OCI-LY1 (cell line): ENCODE results near the gene SPATA18.

Source experiments
- H2AFZ ChIP-seq: fragments of 200-600 bp; sonication (generic), shearing (Covaris generic); 2 replicates; pipeline ENCODE4 v1.6.0; 2014; ENCODE audit warnings: antibody characterized with exemption, mild to moderate bottlenecking, low read length
- H3F3A ChIP-seq: fragments of 200-600 bp; sonication (generic), shearing (Covaris generic); 2 replicates; pipeline ENCODE4 v1.6.0; 2014; ENCODE audit warnings: mild to moderate bottlenecking, antibody characterized with exemption, low read length, moderate library complexity; ENCODE audit not compliant: insufficient read depth
- H3K27ac ChIP-seq: fragments of 200-600 bp; sonication (generic); 2 replicates; pipeline ENCODE4 v1.5.1; 2014; ENCODE audit warnings: low read length, mixed run types, mild to moderate bottlenecking, low read depth; ENCODE audit not compliant: poor library complexity, severe bottlenecking
- H3K27me3 ChIP-seq: fragments of 200-600 bp; sonication (generic); 2 replicates; pipeline ENCODE4 v1.6.0; 2014; ENCODE audit warnings: antibody characterized with exemption, mild to moderate bottlenecking, low read length, moderate library complexity; ENCODE audit not compliant: insufficient read depth
- H3K36me3 ChIP-seq: fragments of 200-600 bp; sonication (generic); 2 replicates; pipeline ENCODE4 v1.6.1; 2014; ENCODE audit warnings: mild to moderate bottlenecking, antibody characterized with exemption, low read length, moderate library complexity, mixed read lengths; ENCODE audit not compliant: insufficient read depth
- H3K4me1 ChIP-seq: fragments of 200-600 bp; sonication (generic); 2 replicates; pipeline ENCODE4 v1.5.1; 2014; ENCODE audit warnings: mild to moderate bottlenecking, low read length, moderate library complexity; ENCODE audit not compliant: insufficient read depth, severe bottlenecking
- H3K4me2 ChIP-seq: fragments of 200-600 bp; sonication (generic), shearing (Covaris generic); 2 replicates; pipeline ENCODE4 v1.6.1; 2014; ENCODE audit warnings: low read length
- H3K4me3 ChIP-seq: fragments of 200-600 bp; sonication (generic); 2 replicates; pipeline ENCODE4 v1.5.1; 2014; ENCODE audit warnings: low read length, low read depth, mild to moderate bottlenecking, mixed read lengths; ENCODE audit not compliant: poor library complexity, severe bottlenecking
- H3K79me2 ChIP-seq: fragments of 200-600 bp; shearing (Covaris generic); 2 replicates; pipeline ENCODE4 v1.6.1; 2016; ENCODE audit warnings: mixed run types, low read length, mixed read lengths; ENCODE audit not compliant: insufficient read depth
- H3K9ac ChIP-seq: fragments of 200-600 bp; sonication (generic), shearing (Covaris generic); 2 replicates; pipeline ENCODE4 v1.6.1; 2014; ENCODE audit warnings: mild to moderate bottlenecking, low read length, mixed read lengths
- H3K9me2 ChIP-seq: fragments of 200-600 bp; sonication (generic), shearing (Covaris generic); 2 replicates; pipeline ENCODE4 v1.6.1; 2014; ENCODE audit warnings: low read depth, mild to moderate bottlenecking, low read length, mixed read lengths
- H3K9me3 ChIP-seq: fragments of 200-600 bp; shearing (Covaris generic); 2 replicates; pipeline ENCODE4 v1.6.1; 2014; ENCODE audit warnings: low read length, mixed read lengths
- H4K20me1 ChIP-seq: fragments of 200-600 bp; sonication (generic), shearing (Covaris generic); 2 replicates; pipeline ENCODE4 v1.6.0; 2016; ENCODE audit warnings: mild to moderate bottlenecking, low read length; ENCODE audit not compliant: insufficient read depth
- EZH2 ChIP-seq: fragments of 200-600 bp; sonication (generic), shearing (Covaris generic); IDR thresholded peaks from 2 replicates; pipeline ENCODE4 v1.8.0; 2017; ENCODE audit warnings: borderline replicate concordance, mixed run types, mild to moderate bottlenecking, antibody characterized with exemption, low read length, moderate library complexity, mixed read lengths
- TF ChIP-seq, protein P1 (sequence below): fragments of 200-600 bp; sonication (generic), shearing (Covaris generic); IDR thresholded peaks from 2 replicates; pipeline ENCODE4 v1.5.1; 2017; ENCODE audit warnings: mild to moderate bottlenecking, antibody characterized with exemption, low read length, moderate library complexity, mixed read lengths

SPATA18 gene

DNA sequence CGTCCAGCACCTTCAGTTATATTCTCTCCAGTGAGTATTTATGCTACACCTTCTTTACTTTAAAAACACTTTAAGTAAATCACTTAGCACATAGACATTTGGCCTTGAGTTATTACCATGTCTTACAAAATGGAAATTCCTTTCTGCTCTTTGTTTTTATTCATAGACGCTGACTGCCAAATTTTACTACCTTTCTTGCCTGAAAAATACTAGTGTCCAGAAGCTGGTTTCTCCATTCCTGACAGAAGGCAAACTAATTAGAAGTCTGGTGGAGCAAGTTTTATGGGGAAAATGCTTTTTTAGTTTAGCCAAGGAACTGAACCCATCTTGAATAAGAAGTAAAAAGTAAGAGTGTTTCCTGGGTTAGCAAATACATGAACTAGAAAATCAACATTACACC lies 65.5 kb downstream of the SPATA18 start:
- no peaks in the 10 kb centered on the region for H3F3A ChIP-seq
- no peaks in the 10 kb centered on the region for H3K79me2 ChIP-seq
- H3K4me2 ChIP-seq, result no peak overlapping the region
- no peak overlapping the region for H3K9ac ChIP-seq
- no peak overlapping the region for H3K4me3 ChIP-seq
- H3K36me3 ChIP-seq, result no peaks in the 10 kb centered on the region
- H3K4me1 ChIP-seq, result no peaks in the 10 kb centered on the region
- H4K20me1 ChIP-seq, result no peaks in the 10 kb centered on the region
- TF ChIP-seq EZH2, result no peak
- TF ChIP-seq, protein P1, sequence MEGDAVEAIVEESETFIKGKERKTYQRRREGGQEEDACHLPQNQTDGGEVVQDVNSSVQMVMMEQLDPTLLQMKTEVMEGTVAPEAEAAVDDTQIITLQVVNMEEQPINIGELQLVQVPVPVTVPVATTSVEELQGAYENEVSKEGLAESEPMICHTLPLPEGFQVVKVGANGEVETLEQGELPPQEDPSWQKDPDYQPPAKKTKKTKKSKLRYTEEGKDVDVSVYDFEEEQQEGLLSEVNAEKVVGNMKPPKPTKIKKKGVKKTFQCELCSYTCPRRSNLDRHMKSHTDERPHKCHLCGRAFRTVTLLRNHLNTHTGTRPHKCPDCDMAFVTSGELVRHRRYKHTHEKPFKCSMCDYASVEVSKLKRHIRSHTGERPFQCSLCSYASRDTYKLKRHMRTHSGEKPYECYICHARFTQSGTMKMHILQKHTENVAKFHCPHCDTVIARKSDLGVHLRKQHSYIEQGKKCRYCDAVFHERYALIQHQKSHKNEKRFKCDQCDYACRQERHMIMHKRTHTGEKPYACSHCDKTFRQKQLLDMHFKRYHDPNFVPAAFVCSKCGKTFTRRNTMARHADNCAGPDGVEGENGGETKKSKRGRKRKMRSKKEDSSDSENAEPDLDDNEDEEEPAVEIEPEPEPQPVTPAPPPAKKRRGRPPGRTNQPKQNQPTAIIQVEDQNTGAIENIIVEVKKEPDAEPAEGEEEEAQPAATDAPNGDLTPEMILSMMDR, result no peak
- H2AFZ ChIP-seq, result no peak overlapping the region
- no peak overlapping the region for H3K27ac ChIP-seq
- H3K27me3 ChIP-seq, result no peaks in the 10 kb centered on the region
- no peaks in the 10 kb centered on the region for H3K9me3 ChIP-seq
- H3K9me2 ChIP-seq, result no peaks in the 10 kb centered on the region

DNA sequence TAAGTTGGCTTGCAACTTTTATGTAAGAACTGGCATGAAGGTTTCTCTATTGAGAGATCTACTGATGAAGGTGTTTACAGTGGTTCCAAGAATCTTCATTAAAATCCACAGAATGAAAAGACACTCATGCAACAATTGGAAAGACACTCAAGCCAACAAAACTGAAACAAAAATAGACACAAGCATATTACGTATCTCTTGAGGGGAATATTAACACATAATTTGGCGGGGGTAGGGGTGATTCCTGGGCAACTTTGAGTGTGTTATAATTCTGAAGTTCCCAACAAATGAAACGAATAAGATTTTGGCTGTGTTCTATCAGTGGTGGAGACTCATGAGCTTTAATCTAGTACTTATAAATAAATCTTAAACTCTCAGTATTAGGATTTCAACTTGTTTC lies 75.1 kb downstream of the SPATA18 start:
- H3K27me3 ChIP-seq, result no peaks in the 10 kb centered on the region
- H3K79me2 ChIP-seq, result no peaks in the 10 kb centered on the region
- no peaks in the 10 kb centered on the region for H3K9me2 ChIP-seq
- no peaks in the 10 kb centered on the region for H3K9me3 ChIP-seq
- no peak overlapping the region for H3K27ac ChIP-seq
- H3K4me3 ChIP-seq, result no peak overlapping the region
- no peaks in the 10 kb centered on the region for H3K36me3 ChIP-seq
- no peaks in the 10 kb centered on the region for H3F3A ChIP-seq
- no peaks in the 10 kb centered on the region for H4K20me1 ChIP-seq
- H3K4me1 ChIP-seq, result no peaks in the 10 kb centered on the region
- no peak overlapping the region for H2AFZ ChIP-seq
- H3K4me2 ChIP-seq, result no peak overlapping the region
- TF ChIP-seq EZH2, result no peak
- TF ChIP-seq, protein P1, result no peak
- H3K9ac ChIP-seq, result no peak overlapping the region

GRCh38 chr4:52126966-52127365 lies 75.9 kb downstream of the SPATA18 start:
- H3K4me1 ChIP-seq, result no peaks in the 10 kb centered on the region
- H3K4me3 ChIP-seq, result no peak overlapping the region
- H3K9ac ChIP-seq, result no peak overlapping the region
- no peak overlapping the region for H3K27ac ChIP-seq
- H4K20me1 ChIP-seq, result no peaks in the 10 kb centered on the region
- H3K79me2 ChIP-seq, result no peaks in the 10 kb centered on the region
- no peaks in the 10 kb centered on the region for H3K27me3 ChIP-seq
- no peaks in the 10 kb centered on the region for H3K9me3 ChIP-seq
- H3K36me3 ChIP-seq, result no peaks in the 10 kb centered on the region
- TF ChIP-seq, protein P1, result no peak
- TF ChIP-seq EZH2, result no peak
- no peaks in the 10 kb centered on the region for H3F3A ChIP-seq
- H3K4me2 ChIP-seq, result no peak overlapping the region
- no peak overlapping the region for H2AFZ ChIP-seq
- H3K9me2 ChIP-seq, result no peaks in the 10 kb centered on the region
